K562 (cell line): ENCODE data around the gene GUK1. TPM values are rescaled to one million over a fixed set of nuclear protein-coding genes. Genes with fewer than 3 reads are reported as not detected.

Experiments used
- BRD9 ChIP-seq: fragments of 450-650 bp; IDR thresholded peaks from 2 replicates; pipeline ENCODE4 v1.6.1; 2018; ENCODE audit warnings: low read depth; ENCODE audit not compliant: partially characterized antibody
- CEBPG ChIP-seq, 3 experiments: fragments of 200-800 bp in 1 of 3; sonication (Bioruptor generic) in 1 of 3; sonication (generic) in 1 of 3; formaldehyde crosslinking in 1 of 3; IDR thresholded peaks in 2 of 3; conservative IDR thresholded peaks in 1 of 3; 2 replicates each; pipeline versions ENCODE4 v1.6.1 to v1.8.0; 2016 to 2022; ENCODE audit warnings: missing compliant biosample characterization in 2 of 3, missing genetic modification characterization in 2 of 3, mild to moderate bottlenecking in 1 of 3, missing genetic modification reagents in 1 of 3
- ETS2 ChIP-seq: IDR thresholded peaks from 2 replicates; pipeline ENCODE4 v1.6.1; 2016; ENCODE audit warnings: borderline replicate concordance, missing genetic modification characterization, mild to moderate bottlenecking, moderate library complexity, missing compliant biosample characterization; ENCODE audit not compliant: poor library complexity, severe bottlenecking
- HIVEP1 ChIP-seq: fragments of 250-450 bp; sonication (Bioruptor Pico); IDR thresholded peaks from 2 replicates; pipeline ENCODE4 v1.4.0; 2020; ENCODE audit warnings: mild to moderate bottlenecking
- HMBOX1 ChIP-seq: sonication (generic); IDR thresholded peaks from 2 replicates; pipeline ENCODE4 v1.6.1; 2016
- MNT ChIP-seq, 2 experiments: fragments of 450-650 bp; conservative IDR thresholded peaks; 2 replicates each; pipeline ENCODE4 v1.6.1; 2017; ENCODE audit warnings: mild to moderate bottlenecking in 2 of 2, moderate library complexity in 2 of 2
- NONO ChIP-seq, 2 experiments: fragments of 200-400 bp in 1 of 2; fragments of 450-650 bp in 1 of 2; formaldehyde crosslinking in 1 of 2; IDR thresholded peaks; 2 replicates each; pipeline ENCODE4 v1.6.1; 2017; ENCODE audit warnings: low read depth in 2 of 2, mild to moderate bottlenecking in 2 of 2, moderate library complexity in 2 of 2, low read length in 1 of 2
- RFX5 ChIP-seq: IDR thresholded peaks from 2 replicates; pipeline ENCODE4 v1.6.1; 2011; ENCODE audit warnings: low read depth, mild to moderate bottlenecking, improper control_type of control experiment, low read length
- SFPQ ChIP-seq: fragments of 200-400 bp; formaldehyde crosslinking; IDR thresholded peaks from 2 replicates; pipeline ENCODE4 v1.6.1; 2017; ENCODE audit warnings: mild to moderate bottlenecking, low read depth, low read length, moderate library complexity
- STAT6 ChIP-seq: sonication (generic); formaldehyde crosslinking; IDR thresholded peaks from 2 replicates; pipeline ENCODE4 v1.8.1; 2023; ENCODE audit warnings: mild to moderate bottlenecking, missing genetic modification reagents
- TEAD2 ChIP-seq: fragments of 450-650 bp; IDR thresholded peaks from 2 replicates; pipeline ENCODE4 v1.6.1; 2016; ENCODE audit warnings: missing genetic modification characterization, control low read depth, missing compliant biosample characterization
- ZNF551 ChIP-seq: fragments of 250-450 bp; sonication (Bioruptor Pico); IDR thresholded peaks from 2 replicates; pipeline ENCODE4 v1.5.0; 2021; ENCODE audit warnings: mild to moderate bottlenecking, moderate library complexity
- polyA plus RNA-seq, 8 experiments: library from polyadenylated mRNA; depleted of rRNA in 4 of 8; stranded (reverse) in 5 of 8; unstranded in 3 of 8; fragments of >200 nt; fragmentation: Nextera tagmentation in 2 of 8; fragmentation: Illumina TruSeq in 1 of 8; extraction: Ambion mirVana in 2 of 8; extraction: Trizol in 1 of 8; gene quantifications; 2 replicates each; pipeline versions ENCODE4 v1.2.1 to v1.2.3, GENCODE V29; 2011 to 2014; ENCODE audit warnings: inconsistent platforms in 1 of 8, missing spikeins in 1 of 8
- total RNA-seq, 7 experiments: library from RNA; depleted of rRNA in 6 of 7; stranded (reverse); fragments of >200 nt in 6 of 7; fragmentation: Illumina TruSeq in 2 of 7; extraction: Trizol in 2 of 7; gene quantifications; 2 replicates each; pipeline versions ENCODE4 v1.2.1 to v1.2.3, GENCODE V29; 2011 to 2021; ENCODE audit warnings: low replicate concordance in 1 of 7
- TF ChIP-seq, protein P1 (sequence below), 2 experiments: IDR thresholded peaks in 1 of 2; conservative IDR thresholded peaks in 1 of 2; 2 replicates each; pipeline ENCODE4 v1.6.1; 2016; ENCODE audit warnings: low read depth in 2 of 2, mild to moderate bottlenecking in 1 of 2, missing compliant biosample characterization in 1 of 2, missing genetic modification characterization in 1 of 2, moderate library complexity in 1 of 2

GUK1 gene
- total and polyA plus RNA-seq, 9 of the 15 experiments (the other 6 are each of a cell fraction or from before 2014, with no cell fraction given): 7.0 to 331 (median 132) TPM

- TF ChIP-seq ETS2 (tag) (no peak), TEAD2 (tag) (no peak), CEBPG (CRISPR knock-in tag; IDR thresholded peaks at IDR 0.05) (no peak), CEBPG (tag; conservative IDR thresholded peaks at IDR 0.05 in 1 of 2, IDR thresholded peaks at IDR 0.05 in 1 of 2) (no peak), MNT (conservative IDR thresholded peaks at IDR 0.05) (0 out of 4 replicates have a peak, but pooled peaks of 1 of the 2 experiments have one; percentile 18), HMBOX1 (no peak), NONO (IDR thresholded peaks at IDR 0.05; ENCODE audit: low read depth in 2 of 2, low read length in 1 of 2) (no peak), HIVEP1 (CRISPR knock-in tag) (no peak), RFX5 (no peak), BRD9 (no peak), STAT6 (CRISPR knock-in tag) (no peak), ZNF551 (no peak), SFPQ (no peak)
- TF ChIP-seq, protein P1, sequence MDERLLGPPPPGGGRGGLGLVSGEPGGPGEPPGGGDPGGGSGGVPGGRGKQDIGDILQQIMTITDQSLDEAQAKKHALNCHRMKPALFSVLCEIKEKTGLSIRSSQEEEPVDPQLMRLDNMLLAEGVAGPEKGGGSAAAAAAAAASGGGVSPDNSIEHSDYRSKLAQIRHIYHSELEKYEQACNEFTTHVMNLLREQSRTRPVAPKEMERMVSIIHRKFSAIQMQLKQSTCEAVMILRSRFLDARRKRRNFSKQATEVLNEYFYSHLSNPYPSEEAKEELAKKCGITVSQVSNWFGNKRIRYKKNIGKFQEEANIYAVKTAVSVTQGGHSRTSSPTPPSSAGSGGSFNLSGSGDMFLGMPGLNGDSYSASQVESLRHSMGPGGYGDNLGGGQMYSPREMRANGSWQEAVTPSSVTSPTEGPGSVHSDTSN (CRISPR knock-in tag; IDR thresholded peaks at IDR 0.05; ENCODE audit: low read depth): no peak
- TF ChIP-seq, protein P1 (tag; conservative IDR thresholded peaks at IDR 0.05; ENCODE audit: low read depth): no peak
Measured at GRCh38 chr1:228144193-228144992, 4.3 kb downstream of the GUK1 start (continued).
